ENCODE results near the gene PRDM15.

Gene PRDM15

GRCh38 chr21:41776778-41777177 is 102.4 kb downstream of the PRDM15 start:
- H3K79me2 ChIP-seq (ENCODE audit: insufficient read depth, low read length): no peaks in the 10 kb centered on the region
- no peaks in the 10 kb centered on the region for H3F3A ChIP-seq (ENCODE audit: low read depth)

GRCh38 chr21:41775149-41775472 is 104.0 kb downstream of the PRDM15 start:
- TF ChIP-seq EZH2phosphoT487 (IDR thresholded peaks at IDR 0.05; ENCODE audit: borderline replicate concordance) (no peak), CTCF (conservative IDR thresholded peaks at IDR 0.05; ENCODE audit: low read length) (no peak)
- no peaks in the 10 kb centered on the region for H3K9me3 ChIP-seq (ENCODE audit: insufficient read depth, low read depth, low read length)
- H3K9me2 ChIP-seq (replicated peaks; ENCODE audit: low read depth, low read length): no peaks in the 10 kb centered on the region
- no peak overlapping the region for H3K9ac ChIP-seq (ENCODE audit: low read depth, low read length, poor library complexity, severe bottlenecking)
- no peaks in the 10 kb centered on the region for H3K79me2 ChIP-seq (ENCODE audit: insufficient read depth, low read length)
- H3K27me3 ChIP-seq (ENCODE audit: insufficient read depth, low read length, poor library complexity, severe bottlenecking): no peaks in the 10 kb centered on the region
- H3K4me3 ChIP-seq (ENCODE audit: low read length, poor library complexity, severe bottlenecking): no peak overlapping the region
- no peaks in the 10 kb centered on the region for H4K20me1 ChIP-seq (ENCODE audit: insufficient read depth, low read length, poor library complexity, severe bottlenecking)
- no peak overlapping the region for H3K4me2 ChIP-seq (ENCODE audit: low read depth, low read length, poor library complexity, severe bottlenecking)
- H3K36me3 ChIP-seq (ENCODE audit: insufficient read depth, low read length): no peaks in the 10 kb centered on the region
- H2AFZ ChIP-seq (ENCODE audit: low read length): no peak overlapping the region
- no peaks in the 10 kb centered on the region for H3F3A ChIP-seq (ENCODE audit: low read depth)
- H3K4me1 ChIP-seq (ENCODE audit: insufficient read depth, low read length, poor library complexity, severe bottlenecking): peaks cover 9% of the 10 kb centered on the region

More at GRCh38 chr21:41776778-41777177, 102.4 kb downstream of the PRDM15 start:
- no peak for TF ChIP-seq EZH2phosphoT487 (IDR thresholded peaks at IDR 0.05; ENCODE audit: borderline replicate concordance)
- H4K20me1 ChIP-seq (ENCODE audit: insufficient read depth, low read length, poor library complexity, severe bottlenecking): no peaks in the 10 kb centered on the region
- H3K9me2 ChIP-seq (replicated peaks; ENCODE audit: low read depth, low read length): no peaks in the 10 kb centered on the region
- no peaks in the 10 kb centered on the region for H3K27me3 ChIP-seq (ENCODE audit: insufficient read depth, low read length, poor library complexity, severe bottlenecking)
- no peaks in the 10 kb centered on the region for H3K36me3 ChIP-seq (ENCODE audit: insufficient read depth, low read length)
- peaks cover 18% of the 10 kb centered on the region for H3K4me1 ChIP-seq (ENCODE audit: insufficient read depth, low read length, poor library complexity, severe bottlenecking)
- H3K4me2 ChIP-seq (ENCODE audit: low read depth, low read length, poor library complexity, severe bottlenecking): no peak overlapping the region
- no peaks in the 10 kb centered on the region for H3K9me3 ChIP-seq (ENCODE audit: insufficient read depth, low read depth, low read length)
- H3K9ac ChIP-seq (ENCODE audit: low read depth, low read length, poor library complexity, severe bottlenecking): no peak overlapping the region
- H3K4me3 ChIP-seq (ENCODE audit: low read length, poor library complexity, severe bottlenecking): no peak overlapping the region
- H2AFZ ChIP-seq (ENCODE audit: low read length): no peak overlapping the region

- Histone ChIP-seq H3K9me3 (ENCODE audit: insufficient read depth, low read depth, low read length) (no peaks in the 10 kb centered on the region), H2AFZ (ENCODE audit: low read length) (no peak overlapping the region), H3K9me2 (replicated peaks; ENCODE audit: low read depth, low read length) (no peaks in the 10 kb centered on the region), H3K9ac (ENCODE audit: low read depth, low read length, poor library complexity, severe bottlenecking) (no peak overlapping the region), H3K4me3 (ENCODE audit: low read length, poor library complexity, severe bottlenecking) (no peak overlapping the region), H4K20me1 (ENCODE audit: insufficient read depth, low read length, poor library complexity, severe bottlenecking) (no peaks in the 10 kb centered on the region), H3K27me3 (ENCODE audit: insufficient read depth, low read length, poor library complexity, severe bottlenecking) (no peaks in the 10 kb centered on the region), H3K4me2 (ENCODE audit: low read depth, low read length, poor library complexity, severe bottlenecking) (no peak overlapping the region), H3K79me2 (ENCODE audit: insufficient read depth, low read length) (no peaks in the 10 kb centered on the region), H3K36me3 (ENCODE audit: insufficient read depth, low read length) (no peaks in the 10 kb centered on the region), H3F3A (ENCODE audit: low read depth) (no peaks in the 10 kb centered on the region), H3K4me1 (ENCODE audit: insufficient read depth, low read length, poor library complexity, severe bottlenecking) (peaks cover 7% of the 10 kb centered on the region)
- TF ChIP-seq CTCF (conservative IDR thresholded peaks at IDR 0.05; ENCODE audit: low read length) (no peak), EZH2phosphoT487 (IDR thresholded peaks at IDR 0.05; ENCODE audit: borderline replicate concordance) (no peak)
These were observed 104.5 kb downstream of the PRDM15 start for GRCh38 chr21:41774467-41775148.
